ENCODE measurements around the gene CTSZ.
"Not testable (repeated sequence)": the region's sequence is repeated elsewhere in the genome, so short reads cannot be mapped to it uniquely, and the experiment has no call there.

The CTSZ gene

GRCh38 chr20:59042796-59043631, 36.0 kb upstream of the CTSZ start:
- no CpG with 5 or more reads among the region's 66 CpGs for WGBS (ENCODE audit: extremely low coverage, insufficient coverage, low lambda C conversion rate)

DNA sequence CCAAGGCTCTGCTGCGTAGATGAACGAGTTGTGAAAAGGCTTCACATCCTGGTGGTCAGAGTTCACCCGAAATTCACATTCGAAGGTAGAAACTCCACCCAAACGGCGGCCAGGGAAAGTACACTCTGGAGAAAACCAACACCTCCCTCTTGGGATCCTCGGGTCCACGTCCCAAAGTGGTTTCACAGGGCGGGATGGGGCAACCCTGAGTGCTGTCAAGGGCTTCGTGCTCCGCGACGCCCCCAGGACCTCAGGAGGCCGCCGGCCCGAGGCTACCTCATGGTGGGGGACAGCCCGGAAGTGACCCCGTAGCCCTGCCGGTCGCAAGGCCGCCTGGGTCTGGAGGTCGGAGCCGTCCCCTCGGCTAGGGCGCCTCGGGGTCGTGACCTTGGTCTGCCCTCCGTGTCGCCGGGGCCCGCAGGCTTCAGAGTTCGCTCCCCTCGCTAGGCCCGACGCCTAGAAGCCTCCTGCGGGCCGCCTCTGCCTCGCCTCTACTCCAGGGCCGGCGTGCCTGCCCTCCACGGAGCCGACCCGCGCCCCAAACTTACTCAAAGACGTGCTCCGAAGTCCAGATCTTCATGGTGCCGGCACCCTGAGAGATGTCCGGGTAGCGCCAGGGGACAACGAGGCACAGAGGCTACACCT, 35.2 kb upstream of the CTSZ start, which contains the start of gene PRELID3B:
TSS of gene PRELID3B (minus strand) at position 636 of the 645 bp plus-strand sequence. CDS start at position 580, 56 bp downstream.
- H3K9ac ChIP-seq (ENCODE audit: low read length) = peak within 1 kb of the TSS; percentile 87
- H3K79me1 ChIP-seq (ENCODE audit: low read length) = peaks cover 6% of the 10 kb centered on the region
- H3K27ac ChIP-seq (ENCODE audit: low read depth, low read length) = no peak within 1 kb of the TSS
- DNase-seq = peak; percentile 27
- H3K4me1 ChIP-seq (ENCODE audit: control insufficient read depth, low read depth, low read length) = peaks cover 5% of the 10 kb centered on the region
- no peak within 1 kb of the TSS for H4K5ac ChIP-seq (ENCODE audit: low read length)
- H4K8ac ChIP-seq (ENCODE audit: low read depth, low read length) = peak within 1 kb of the TSS; percentile 17
- H3K4me2 ChIP-seq (ENCODE audit: low read length) = peak within 1 kb of the TSS; percentile 68
- no peak within 1 kb of the TSS for H2BK15ac ChIP-seq (replicated peaks; ENCODE audit: low read depth)
- H3K23ac ChIP-seq (ENCODE audit: low read length) = peak within 1 kb of the TSS; percentile 37
- H3K18ac ChIP-seq (ENCODE audit: low read length) = peak within 1 kb of the TSS; percentile 33
- H3K27me3 ChIP-seq (ENCODE audit: insufficient read depth, low read length, poor library complexity) = no peaks in the 10 kb centered on the region
- peaks cover 23% of the 10 kb centered on the region for H3K79me2 ChIP-seq (ENCODE audit: control insufficient read depth, insufficient read depth, low read length)
- no peak within 1 kb of the TSS for H2BK5ac ChIP-seq (ENCODE audit: low read length)
- peaks cover 1% of the 10 kb centered on the region for H3K36me3 ChIP-seq (ENCODE audit: control insufficient read depth, insufficient read depth, low read length)
- peak within 1 kb of the TSS; percentile 91 for H3K56ac ChIP-seq (ENCODE audit: low read length)
- H3K4me3 ChIP-seq (ENCODE audit: low read length) = peak within 1 kb of the TSS; percentile 73
- no CpG with 5 or more reads among the region's 50 CpGs for WGBS (ENCODE audit: extremely low coverage, insufficient coverage, low lambda C conversion rate)
- H2AK5ac ChIP-seq (ENCODE audit: low read length) = no peak within 1 kb of the TSS
- peak within 1 kb of the TSS; percentile 87 for H3K4ac ChIP-seq (ENCODE audit: low read depth, low read length)
- H2BK120ac ChIP-seq (ENCODE audit: low read depth, low read length) = no peak within 1 kb of the TSS

More at GRCh38 chr20:59042796-59043631, 36.0 kb upstream of the CTSZ start:
- H4K5ac ChIP-seq (ENCODE audit: low read length) = no peak overlapping the region
- peak overlapping the region; percentile 87 for H3K9ac ChIP-seq (ENCODE audit: low read length)
- no peak overlapping the region for H3K23ac ChIP-seq (ENCODE audit: low read length)
- H3K27ac ChIP-seq (ENCODE audit: low read depth, low read length) = no peak overlapping the region
- H3K4me2 ChIP-seq (ENCODE audit: low read length) = peak overlapping the region; percentile 54
- H2AK5ac ChIP-seq (ENCODE audit: low read length) = no peak overlapping the region
- peak; percentile 92 for DNase-seq
- H4K8ac ChIP-seq (ENCODE audit: low read depth, low read length) = peak overlapping the region; percentile 17
- no peak overlapping the region for H2BK5ac ChIP-seq (ENCODE audit: low read length)
- H3K79me2 ChIP-seq (ENCODE audit: control insufficient read depth, insufficient read depth, low read length) = peaks cover 21% of the 10 kb centered on the region
- H3K4me3 ChIP-seq (ENCODE audit: low read length) = no peak overlapping the region
- no peaks in the 10 kb centered on the region for H3K27me3 ChIP-seq (ENCODE audit: insufficient read depth, low read length, poor library complexity)
- H2BK120ac ChIP-seq (ENCODE audit: low read depth, low read length) = no peak overlapping the region
- H3K4ac ChIP-seq (ENCODE audit: low read depth, low read length) = no peak overlapping the region
- H3K36me3 ChIP-seq (ENCODE audit: control insufficient read depth, insufficient read depth, low read length) = no peaks in the 10 kb centered on the region
- peaks cover 5% of the 10 kb centered on the region for H3K4me1 ChIP-seq (ENCODE audit: control insufficient read depth, low read depth, low read length)
- H3K18ac ChIP-seq (ENCODE audit: low read length) = no peak overlapping the region
- peak overlapping the region; percentile 91 for H3K56ac ChIP-seq (ENCODE audit: low read length)
- no peak overlapping the region for H2BK15ac ChIP-seq (replicated peaks; ENCODE audit: low read depth)
- peaks cover 6% of the 10 kb centered on the region for H3K79me1 ChIP-seq (ENCODE audit: low read length)

- not testable (repeated sequence) for H2AK5ac ChIP-seq (ENCODE audit: low read length); H2BK120ac ChIP-seq (ENCODE audit: low read depth, low read length); H3K23ac ChIP-seq (ENCODE audit: low read length); H2BK15ac ChIP-seq (replicated peaks; ENCODE audit: low read depth); H2BK5ac ChIP-seq (ENCODE audit: low read length); H3K36me3 ChIP-seq (ENCODE audit: control insufficient read depth, insufficient read depth, low read length); H4K5ac ChIP-seq (ENCODE audit: low read length); H3K27ac ChIP-seq (ENCODE audit: low read depth, low read length); H3K4me3 ChIP-seq (ENCODE audit: low read length); H4K8ac ChIP-seq (ENCODE audit: low read depth, low read length); H3K4ac ChIP-seq (ENCODE audit: low read depth, low read length); H3K4me2 ChIP-seq (ENCODE audit: low read length); H3K79me1 ChIP-seq (ENCODE audit: low read length); H3K18ac ChIP-seq (ENCODE audit: low read length); H3K27me3 ChIP-seq (ENCODE audit: insufficient read depth, low read length, poor library complexity); DNase-seq; H3K4me1 ChIP-seq (ENCODE audit: control insufficient read depth, low read depth, low read length); H3K56ac ChIP-seq (ENCODE audit: low read length); H3K9ac ChIP-seq (ENCODE audit: low read length)
- no CpG with 5 or more reads among the region's 16 CpGs for WGBS (ENCODE audit: extremely low coverage, insufficient coverage, low lambda C conversion rate)
- peaks cover 23% of the 10 kb centered on the region for H3K79me2 ChIP-seq (ENCODE audit: control insufficient read depth, insufficient read depth, low read length)
Observed at GRCh38 chr20:59041487-59041886, 34.4 kb upstream of the CTSZ start.

DNA sequence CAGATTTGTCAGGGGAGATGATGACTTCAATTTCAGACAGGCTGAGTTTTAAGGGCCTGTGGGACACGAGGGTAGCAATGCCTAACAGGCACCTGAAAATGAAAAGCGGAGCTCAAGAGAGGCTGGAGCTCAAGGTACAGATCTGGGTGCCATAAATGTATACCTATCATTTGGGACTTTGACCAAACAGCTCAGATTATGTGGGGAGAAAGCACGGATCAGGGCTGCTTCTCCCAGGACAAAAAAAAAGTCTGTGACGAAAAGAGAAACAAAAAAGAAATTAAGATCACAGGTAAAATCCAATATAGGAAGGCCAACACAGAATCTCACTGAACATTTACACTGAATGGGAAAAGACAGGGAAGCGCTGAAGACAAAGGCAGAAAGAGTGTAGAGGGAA, 33.6 kb upstream of the CTSZ start:
- H2BK15ac ChIP-seq (replicated peaks; ENCODE audit: low read depth) = no peak overlapping the region
- H4K5ac ChIP-seq (ENCODE audit: low read length) = no peak overlapping the region
- H3K36me3 ChIP-seq (ENCODE audit: control insufficient read depth, insufficient read depth, low read length) = peaks cover 4% of the 10 kb centered on the region
- DNase-seq = no peak
- no peak overlapping the region for H3K4ac ChIP-seq (ENCODE audit: low read depth, low read length)
- no peak overlapping the region for H3K18ac ChIP-seq (ENCODE audit: low read length)
- peaks cover 23% of the 10 kb centered on the region for H3K79me2 ChIP-seq (ENCODE audit: control insufficient read depth, insufficient read depth, low read length)
- no CpG with 5 or more reads among the region's 5 CpGs for WGBS (ENCODE audit: extremely low coverage, insufficient coverage, low lambda C conversion rate)
- H3K27me3 ChIP-seq (ENCODE audit: insufficient read depth, low read length, poor library complexity) = no peaks in the 10 kb centered on the region
- H2BK120ac ChIP-seq (ENCODE audit: low read depth, low read length) = no peak overlapping the region
- H3K56ac ChIP-seq (ENCODE audit: low read length) = peak overlapping the region; percentile 52
- no peak overlapping the region for H4K8ac ChIP-seq (ENCODE audit: low read depth, low read length)
- peaks cover 5% of the 10 kb centered on the region for H3K4me1 ChIP-seq (ENCODE audit: control insufficient read depth, low read depth, low read length)
- H3K23ac ChIP-seq (ENCODE audit: low read length) = no peak overlapping the region
- H3K79me1 ChIP-seq (ENCODE audit: low read length) = peaks cover 6% of the 10 kb centered on the region
- H3K4me3 ChIP-seq (ENCODE audit: low read length) = no peak overlapping the region
- no peak overlapping the region for H3K27ac ChIP-seq (ENCODE audit: low read depth, low read length)
- H3K9ac ChIP-seq (ENCODE audit: low read length) = peak overlapping the region; percentile 33
- H3K4me2 ChIP-seq (ENCODE audit: low read length) = no peak overlapping the region
- no peak overlapping the region for H2AK5ac ChIP-seq (ENCODE audit: low read length)
- no peak overlapping the region for H2BK5ac ChIP-seq (ENCODE audit: low read length)

DNA sequence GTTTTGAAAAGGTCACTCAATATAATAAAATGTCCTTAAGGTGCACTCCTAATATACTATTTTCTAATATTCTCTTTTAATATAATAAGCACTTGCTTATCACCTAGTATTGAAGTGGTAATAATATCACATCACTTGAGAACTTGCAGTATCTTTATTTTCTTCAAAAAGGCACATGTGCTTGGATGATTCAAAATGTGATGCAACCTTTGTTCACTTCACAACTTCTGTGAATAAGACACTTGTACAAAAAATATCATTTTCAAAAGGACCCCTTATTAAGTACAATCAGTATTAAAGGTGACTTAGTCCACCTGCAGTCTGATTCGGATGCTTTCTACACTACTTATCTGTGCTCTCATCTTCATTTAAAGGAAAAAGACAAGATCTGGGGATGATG, 32.2 kb upstream of the CTSZ start:
- Histone ChIP-seq H3K56ac (ENCODE audit: low read length) (no peak overlapping the region), H2BK5ac (ENCODE audit: low read length) (no peak overlapping the region), H2BK15ac (replicated peaks; ENCODE audit: low read depth) (no peak overlapping the region), H3K36me3 (ENCODE audit: control insufficient read depth, insufficient read depth, low read length) (peaks cover 4% of the 10 kb centered on the region), H4K5ac (ENCODE audit: low read length) (no peak overlapping the region), H3K27ac (ENCODE audit: low read depth, low read length) (no peak overlapping the region), H3K9ac (ENCODE audit: low read length) (no peak overlapping the region), H3K4me1 (ENCODE audit: control insufficient read depth, low read depth, low read length) (peaks cover 5% of the 10 kb centered on the region), H3K4ac (ENCODE audit: low read depth, low read length) (no peak overlapping the region), H4K8ac (ENCODE audit: low read depth, low read length) (no peak overlapping the region), H3K79me2 (ENCODE audit: control insufficient read depth, insufficient read depth, low read length) (peaks cover 23% of the 10 kb centered on the region), H3K79me1 (ENCODE audit: low read length) (peaks cover 6% of the 10 kb centered on the region), H3K18ac (ENCODE audit: low read length) (no peak overlapping the region), H2BK120ac (ENCODE audit: low read depth, low read length) (no peak overlapping the region), H2AK5ac (ENCODE audit: low read length) (no peak overlapping the region), H3K23ac (ENCODE audit: low read length) (no peak overlapping the region), H3K4me2 (ENCODE audit: low read length) (no peak overlapping the region), H3K27me3 (ENCODE audit: insufficient read depth, low read length, poor library complexity) (no peaks in the 10 kb centered on the region), H3K4me3 (ENCODE audit: low read length) (no peak overlapping the region)
- no peak for DNase-seq
- no CpG with 5 or more reads among the region's 1 CpG for WGBS (ENCODE audit: extremely low coverage, insufficient coverage, low lambda C conversion rate)
